GM12873 (cell line): ENCODE measurements around the gene VCL.

Source experiments
- TF ChIP-seq, protein P1 (sequence below): IDR thresholded peaks from 2 replicates; pipeline ENCODE4 v1.5.1; 2012; ENCODE audit warnings: low read depth, mild to moderate bottlenecking, moderate library complexity, low read length, control low read depth; ENCODE audit not compliant: insufficient read depth; ENCODE audit errors: missing control alignments

The VCL gene

DNA sequence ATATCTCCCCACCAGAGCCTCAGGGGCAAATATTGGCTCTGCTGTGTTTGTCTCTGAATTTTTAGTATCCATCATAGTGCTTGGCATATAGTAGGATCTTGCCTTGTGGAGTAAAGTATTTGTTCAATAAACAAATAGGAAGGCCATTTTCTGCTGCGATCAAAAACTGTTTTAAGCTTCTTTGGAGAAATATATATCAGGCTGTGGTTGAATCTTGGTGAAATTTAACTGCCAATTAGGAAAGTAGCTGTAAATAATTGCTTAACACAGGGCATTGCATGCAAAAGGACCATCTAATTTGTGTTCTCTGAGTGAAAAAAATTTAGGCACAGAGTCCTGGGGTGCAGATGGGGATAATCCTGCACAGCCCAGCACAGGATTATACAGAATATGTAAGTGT lies 15.1 kb downstream of the VCL start:
- TF ChIP-seq, protein P1, sequence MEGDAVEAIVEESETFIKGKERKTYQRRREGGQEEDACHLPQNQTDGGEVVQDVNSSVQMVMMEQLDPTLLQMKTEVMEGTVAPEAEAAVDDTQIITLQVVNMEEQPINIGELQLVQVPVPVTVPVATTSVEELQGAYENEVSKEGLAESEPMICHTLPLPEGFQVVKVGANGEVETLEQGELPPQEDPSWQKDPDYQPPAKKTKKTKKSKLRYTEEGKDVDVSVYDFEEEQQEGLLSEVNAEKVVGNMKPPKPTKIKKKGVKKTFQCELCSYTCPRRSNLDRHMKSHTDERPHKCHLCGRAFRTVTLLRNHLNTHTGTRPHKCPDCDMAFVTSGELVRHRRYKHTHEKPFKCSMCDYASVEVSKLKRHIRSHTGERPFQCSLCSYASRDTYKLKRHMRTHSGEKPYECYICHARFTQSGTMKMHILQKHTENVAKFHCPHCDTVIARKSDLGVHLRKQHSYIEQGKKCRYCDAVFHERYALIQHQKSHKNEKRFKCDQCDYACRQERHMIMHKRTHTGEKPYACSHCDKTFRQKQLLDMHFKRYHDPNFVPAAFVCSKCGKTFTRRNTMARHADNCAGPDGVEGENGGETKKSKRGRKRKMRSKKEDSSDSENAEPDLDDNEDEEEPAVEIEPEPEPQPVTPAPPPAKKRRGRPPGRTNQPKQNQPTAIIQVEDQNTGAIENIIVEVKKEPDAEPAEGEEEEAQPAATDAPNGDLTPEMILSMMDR = no peak

- TF ChIP-seq, protein P1 = no peak
Observed at GRCh38 chr10:74018241-74018640, 20.3 kb downstream of the VCL start.

DNA sequence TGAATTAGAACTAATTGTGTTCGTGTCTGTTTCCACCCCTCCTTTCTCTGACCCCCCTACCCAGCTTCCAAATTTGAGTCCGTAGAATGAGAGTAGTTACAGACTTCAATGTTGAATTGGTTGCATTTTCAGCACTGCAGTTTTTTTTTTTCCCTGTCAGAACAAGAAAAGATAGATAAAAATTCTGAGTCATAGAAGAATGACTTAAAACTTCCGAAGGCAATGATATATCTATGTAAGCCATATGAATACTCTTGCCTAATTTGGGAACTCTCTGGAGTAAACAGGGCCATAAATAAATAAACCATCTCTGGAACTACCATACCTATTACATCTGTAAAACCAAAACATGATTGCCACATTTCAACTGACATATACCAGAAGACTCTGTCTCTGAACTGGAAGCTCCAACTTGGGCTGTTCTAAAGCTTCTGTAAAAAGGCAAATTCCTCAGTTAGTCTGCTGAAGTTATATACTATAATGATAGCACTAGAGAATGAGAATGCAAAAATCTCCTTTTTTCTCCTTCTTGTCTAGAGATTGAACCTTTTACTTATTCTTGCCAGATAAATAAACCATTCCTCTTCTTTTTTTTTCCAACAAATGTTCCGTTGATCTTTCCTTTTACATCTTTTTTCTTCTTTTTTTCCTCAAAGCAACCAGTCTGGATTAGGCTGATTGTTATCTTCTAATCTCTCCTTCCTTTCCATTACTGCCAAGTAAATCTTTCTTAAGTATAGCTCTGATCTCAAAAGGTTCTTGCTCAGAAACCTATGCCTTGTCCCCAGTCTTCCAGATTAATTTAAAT lies 23.5 kb downstream of the VCL start:
- TF ChIP-seq, protein P1 = no peak

- TF ChIP-seq, protein P1 = no peak
Observed at GRCh38 chr10:74022926-74023629, 25.2 kb downstream of the VCL start.

- TF ChIP-seq, protein P1 = no peak
Observed at GRCh38 chr10:74024600-74024999, 26.7 kb downstream of the VCL start.

GRCh38 chr10:74025380-74025978 lies 27.6 kb downstream of the VCL start:
- TF ChIP-seq, protein P1 = no peak

GRCh38 chr10:74026428-74027015 lies 28.6 kb downstream of the VCL start:
- TF ChIP-seq, protein P1 = no peak
